ENCODE measurements around the gene HEBP2. TPM values are rescaled to one million over a fixed set of nuclear protein-coding genes. Genes with fewer than 3 reads are reported as not detected.

The HEBP2 gene
- total RNA-seq, 4 donors from 2014 or later, result 30.4 to 85.8 (median 46.6) TPM

DNA sequence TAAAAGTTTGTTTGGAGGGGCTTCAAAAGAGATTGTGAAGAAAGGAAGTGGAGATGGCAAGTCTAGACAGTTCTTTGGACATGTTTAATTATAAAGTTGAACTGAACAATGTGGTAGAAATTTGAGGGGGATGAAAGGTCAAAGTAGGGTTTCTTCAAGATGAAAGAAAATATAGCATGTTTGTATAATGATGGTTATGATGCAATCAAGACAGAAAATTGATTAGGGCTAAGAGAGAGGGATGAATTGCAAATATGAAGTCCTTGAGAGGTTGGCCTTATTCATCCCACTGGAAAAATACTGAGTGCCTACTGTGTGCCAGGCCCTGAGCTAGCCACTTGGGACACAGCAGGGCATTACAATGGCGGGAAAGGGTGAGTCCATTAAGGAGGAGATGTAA is 57.6 kb downstream of the HEBP2 start:
- no peak for DNase-seq
- TF ChIP-seq, protein P1, sequence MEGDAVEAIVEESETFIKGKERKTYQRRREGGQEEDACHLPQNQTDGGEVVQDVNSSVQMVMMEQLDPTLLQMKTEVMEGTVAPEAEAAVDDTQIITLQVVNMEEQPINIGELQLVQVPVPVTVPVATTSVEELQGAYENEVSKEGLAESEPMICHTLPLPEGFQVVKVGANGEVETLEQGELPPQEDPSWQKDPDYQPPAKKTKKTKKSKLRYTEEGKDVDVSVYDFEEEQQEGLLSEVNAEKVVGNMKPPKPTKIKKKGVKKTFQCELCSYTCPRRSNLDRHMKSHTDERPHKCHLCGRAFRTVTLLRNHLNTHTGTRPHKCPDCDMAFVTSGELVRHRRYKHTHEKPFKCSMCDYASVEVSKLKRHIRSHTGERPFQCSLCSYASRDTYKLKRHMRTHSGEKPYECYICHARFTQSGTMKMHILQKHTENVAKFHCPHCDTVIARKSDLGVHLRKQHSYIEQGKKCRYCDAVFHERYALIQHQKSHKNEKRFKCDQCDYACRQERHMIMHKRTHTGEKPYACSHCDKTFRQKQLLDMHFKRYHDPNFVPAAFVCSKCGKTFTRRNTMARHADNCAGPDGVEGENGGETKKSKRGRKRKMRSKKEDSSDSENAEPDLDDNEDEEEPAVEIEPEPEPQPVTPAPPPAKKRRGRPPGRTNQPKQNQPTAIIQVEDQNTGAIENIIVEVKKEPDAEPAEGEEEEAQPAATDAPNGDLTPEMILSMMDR (IDR thresholded peaks at IDR 0.05), result no peak
- no peak for TF ChIP-seq POLR2A (IDR thresholded peaks at IDR 0.05)

DNA sequence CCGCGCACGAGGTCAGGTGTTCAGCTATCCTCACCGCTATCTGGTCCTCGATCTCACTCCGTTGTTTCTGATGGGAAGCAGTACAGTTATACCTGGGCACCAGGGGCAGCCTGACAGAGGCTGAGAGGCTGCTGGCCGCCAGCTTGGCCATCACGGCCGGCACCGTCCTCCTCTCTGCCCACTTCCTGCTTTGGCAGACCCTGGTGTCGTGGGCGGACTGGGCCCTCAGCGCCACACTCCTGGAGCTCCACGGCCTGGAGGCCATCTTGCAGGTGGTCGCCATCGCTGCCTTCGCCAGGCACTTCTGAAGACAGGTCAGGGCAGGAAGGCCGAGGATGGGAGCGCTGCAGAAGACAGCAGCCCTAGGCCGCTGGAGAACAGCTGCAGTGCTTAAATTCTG is 60.1 kb downstream of the HEBP2 start:
- no peaks in the 10 kb centered on the region for H3K4me1 ChIP-seq
- no peaks in the 10 kb centered on the region for H3K9me3 ChIP-seq
- DNase-seq, result no peak
- TF ChIP-seq POLR2A (IDR thresholded peaks at IDR 0.05), result no peak
- TF ChIP-seq, protein P1 (IDR thresholded peaks at IDR 0.05), result no peak
- no peak overlapping the region for H3K27ac ChIP-seq
- peaks cover 0 to 60% (median 0%) of the 10 kb centered on the region in 3 donors for H3K36me3 ChIP-seq
- H3K4me3 ChIP-seq, result no peak overlapping the region
- H3K27me3 ChIP-seq, result no peaks in the 10 kb centered on the region

More for the DNA sequence above, 57.6 kb downstream of the HEBP2 start:
- Histone ChIP-seq H3K9me3 (no peaks in the 10 kb centered on the region), H3K27ac (no peak overlapping the region), H3K4me3 (no peak overlapping the region), H3K27me3 (no peaks in the 10 kb centered on the region), H3K36me3 (peaks cover 0 to 37% (median 0%) of the 10 kb centered on the region in 3 donors), H3K4me1 (peaks cover 0 to 10% (median 0%) of the 10 kb centered on the region in 4 donors)

DNA sequence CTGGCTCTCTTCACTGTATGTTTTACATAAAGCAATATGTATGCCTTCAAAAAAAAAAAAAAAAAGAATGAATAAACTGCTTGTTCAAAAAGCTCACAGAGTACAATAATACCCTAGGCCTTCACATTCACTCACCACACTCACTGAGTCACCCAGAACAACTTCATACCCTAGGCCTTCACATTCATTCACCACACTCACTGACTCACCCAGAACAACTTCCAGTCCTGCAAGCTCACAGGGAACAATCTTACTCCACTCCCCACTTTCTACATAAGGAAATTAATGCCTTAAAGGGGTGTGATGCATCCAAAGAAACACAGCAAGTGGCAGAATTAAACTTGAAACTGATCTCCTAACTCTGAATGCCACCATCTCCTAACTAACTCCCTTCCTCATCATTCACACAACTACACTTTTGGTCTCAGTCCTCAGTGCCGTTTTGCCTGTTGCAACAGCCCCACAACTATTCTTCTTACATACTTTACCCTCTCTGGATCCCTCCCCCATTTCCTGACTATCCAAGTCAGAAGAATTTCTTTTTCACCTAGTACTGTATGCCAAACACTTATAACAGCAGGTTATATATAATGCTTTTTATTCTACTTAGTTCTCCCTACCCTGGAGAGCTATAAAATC is 61.1 kb downstream of the HEBP2 start:
- Histone ChIP-seq H3K9me3 (no peaks in the 10 kb centered on the region), H3K27ac (peak overlapping the region in 1 of 4 donors; percentile 66), H3K36me3 (peaks cover 0 to 69% (median 0%) of the 10 kb centered on the region in 3 donors), H3K4me3 (no peak overlapping the region), H3K27me3 (no peaks in the 10 kb centered on the region), H3K4me1 (no peaks in the 10 kb centered on the region)
- DNase-seq, result peak in 1 of 3 donors; percentile 60
- TF ChIP-seq, protein P1 (IDR thresholded peaks at IDR 0.05), result no peak
- TF ChIP-seq POLR2A (IDR thresholded peaks at IDR 0.05), result no peak

DNA sequence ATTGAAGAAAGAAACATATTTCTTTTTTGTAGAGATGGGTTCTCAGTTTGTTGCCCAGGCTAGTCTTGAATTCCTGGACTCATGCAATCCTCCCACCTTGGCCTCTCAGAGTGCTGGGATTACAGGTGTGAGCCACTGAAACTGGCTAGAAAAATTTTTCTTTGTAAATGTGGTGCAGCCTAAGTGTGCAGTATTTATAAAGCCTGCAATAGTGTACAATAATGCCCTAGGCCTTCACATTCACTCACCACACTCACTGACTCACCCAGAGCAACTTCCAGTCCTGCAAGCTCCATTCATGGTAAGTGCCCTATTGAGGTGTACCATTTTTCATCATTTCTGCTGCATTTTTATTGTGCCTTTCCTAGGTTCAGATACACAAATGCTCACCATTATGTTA is 63.9 kb downstream of the HEBP2 start:
- no peak for DNase-seq
- Histone ChIP-seq H3K36me3 (peaks cover 0 to 73% (median 0%) of the 10 kb centered on the region in 3 donors), H3K27ac (no peak overlapping the region), H3K9me3 (no peaks in the 10 kb centered on the region), H3K4me3 (no peak overlapping the region), H3K4me1 (no peaks in the 10 kb centered on the region), H3K27me3 (no peaks in the 10 kb centered on the region)
- TF ChIP-seq, protein P1 (IDR thresholded peaks at IDR 0.05), result no peak
- no peak for TF ChIP-seq POLR2A (IDR thresholded peaks at IDR 0.05)

DNA sequence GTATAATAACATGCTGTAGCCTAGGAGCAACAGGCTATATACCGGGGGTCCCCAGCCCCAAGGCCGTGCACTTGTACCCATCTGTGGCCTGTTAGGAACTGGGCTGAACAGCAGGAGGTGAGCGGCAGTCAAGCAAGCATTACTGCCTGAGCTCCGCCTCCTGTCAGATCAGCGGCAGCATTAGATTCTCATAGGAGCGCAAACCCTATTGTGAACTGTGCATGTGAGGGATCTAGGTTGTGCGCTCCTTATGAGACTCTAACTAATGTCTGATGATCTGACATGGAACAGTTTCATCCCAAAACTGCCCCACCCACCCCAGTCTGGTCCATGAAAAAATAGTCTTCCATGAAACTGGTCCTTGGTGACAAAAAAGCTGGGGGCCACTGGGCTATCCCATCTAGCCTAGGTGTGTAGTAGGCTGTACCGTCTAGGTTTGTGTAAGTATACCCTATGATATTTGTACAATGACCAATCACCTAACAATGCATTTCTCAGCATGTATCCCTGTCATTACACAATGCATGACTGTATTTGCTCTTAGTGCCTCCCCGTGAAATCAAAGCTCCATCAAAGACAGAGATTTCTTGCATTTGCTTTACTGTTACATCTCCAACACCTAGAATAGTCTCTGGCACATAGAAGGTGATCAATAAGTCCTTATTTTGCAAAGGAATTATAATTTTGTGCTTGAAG is 64.4 kb downstream of the HEBP2 start:
- no peak overlapping the region for H3K4me3 ChIP-seq
- TF ChIP-seq, protein P1 (IDR thresholded peaks at IDR 0.05), result no peak
- no peak overlapping the region for H3K27ac ChIP-seq
- H3K27me3 ChIP-seq, result no peaks in the 10 kb centered on the region
- H3K4me1 ChIP-seq, result no peaks in the 10 kb centered on the region
- no peak for DNase-seq
- H3K9me3 ChIP-seq, result no peaks in the 10 kb centered on the region
- H3K36me3 ChIP-seq, result peaks cover 0 to 68% (median 0%) of the 10 kb centered on the region in 3 donors

Small RNA genes within 50 kb of the gene (small RNA-seq; reads per million reads assigned to genes)
- gene AL031003.1 (0 reads per million in 2 donors), gene AL391669.1 (0 to 0.06 reads per million in 2 donors), gene MIR3145 (0 reads per million in 2 donors)

Other genes starting within 250 kb of the HEBP2 start
- 10 to 100 TPM in 2 of 4 donors, 1 to 10 TPM in 2; 8.9 to 12.0 (median 10.5) TPM for gene ARFGEF3, start 242.3 kb upstream of the HEBP2 start, total RNA-seq
- gene PBOV1, start 185.7 kb upstream of the HEBP2 start, total RNA-seq, result not detected
- not detected for gene SMIM28, start 26.3 kb upstream of the HEBP2 start, total RNA-seq
- 100 to 1,000 TPM in 3 of 4 donors, 10 to 100 TPM in 1; 48.7 to 187 (median 160) TPM for gene NHSL1, start 95.3 kb downstream of the HEBP2 start, total RNA-seq